Measurements from ENCODE around the gene HPS3.
"Not testable (repeated sequence)": the region's sequence is repeated elsewhere in the genome, so short reads cannot be mapped to it uniquely, and the experiment has no call there.

The HPS3 gene

DNA sequence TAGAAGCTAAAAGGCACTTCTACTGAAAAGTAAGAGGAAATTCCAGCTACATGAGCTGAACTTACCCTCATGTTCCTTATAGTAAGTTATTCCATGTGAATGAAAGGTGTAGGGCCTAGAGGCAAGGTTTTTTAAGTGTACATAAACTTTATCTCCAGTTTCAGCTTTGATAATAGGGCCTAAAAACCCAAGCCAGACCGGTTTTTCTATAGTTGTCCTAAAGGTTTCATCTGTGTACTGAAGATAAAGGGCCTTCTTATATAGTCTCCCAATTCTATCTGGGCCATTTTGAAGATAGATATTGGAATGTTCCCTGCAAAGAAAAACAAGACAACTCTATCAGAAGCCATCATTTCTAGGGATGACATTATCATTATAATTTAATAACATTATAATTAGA is 82.9 kb downstream of the HPS3 start:
- in situ Hi-C loops (cut with MboI; ENCODE audit: low pct_unique_long_range_greater_than_20kb, low sequenced_read_pairs, unreplicated experiment) = no loop called here

GRCh38 chr3:149214702-149215101 is 85.3 kb downstream of the HPS3 start:
- no peak for DNase-seq (ENCODE audit: low spot score)
- in situ Hi-C loops (cut with MboI; ENCODE audit: low pct_unique_long_range_greater_than_20kb, low sequenced_read_pairs, unreplicated experiment) = no loop called here
- TF ChIP-seq, protein P1, sequence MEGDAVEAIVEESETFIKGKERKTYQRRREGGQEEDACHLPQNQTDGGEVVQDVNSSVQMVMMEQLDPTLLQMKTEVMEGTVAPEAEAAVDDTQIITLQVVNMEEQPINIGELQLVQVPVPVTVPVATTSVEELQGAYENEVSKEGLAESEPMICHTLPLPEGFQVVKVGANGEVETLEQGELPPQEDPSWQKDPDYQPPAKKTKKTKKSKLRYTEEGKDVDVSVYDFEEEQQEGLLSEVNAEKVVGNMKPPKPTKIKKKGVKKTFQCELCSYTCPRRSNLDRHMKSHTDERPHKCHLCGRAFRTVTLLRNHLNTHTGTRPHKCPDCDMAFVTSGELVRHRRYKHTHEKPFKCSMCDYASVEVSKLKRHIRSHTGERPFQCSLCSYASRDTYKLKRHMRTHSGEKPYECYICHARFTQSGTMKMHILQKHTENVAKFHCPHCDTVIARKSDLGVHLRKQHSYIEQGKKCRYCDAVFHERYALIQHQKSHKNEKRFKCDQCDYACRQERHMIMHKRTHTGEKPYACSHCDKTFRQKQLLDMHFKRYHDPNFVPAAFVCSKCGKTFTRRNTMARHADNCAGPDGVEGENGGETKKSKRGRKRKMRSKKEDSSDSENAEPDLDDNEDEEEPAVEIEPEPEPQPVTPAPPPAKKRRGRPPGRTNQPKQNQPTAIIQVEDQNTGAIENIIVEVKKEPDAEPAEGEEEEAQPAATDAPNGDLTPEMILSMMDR (IDR thresholded peaks at IDR 0.05; ENCODE audit: extremely low read depth, insufficient read depth, missing control alignments) = no peak

More for the DNA sequence above, 82.9 kb downstream of the HPS3 start:
- no peak for DNase-seq (ENCODE audit: low spot score)
- TF ChIP-seq, protein P1 (IDR thresholded peaks at IDR 0.05; ENCODE audit: extremely low read depth, insufficient read depth, missing control alignments) = no peak

- in situ Hi-C loops (cut with MboI; ENCODE audit: low pct_unique_long_range_greater_than_20kb, low sequenced_read_pairs, unreplicated experiment) = no loop called here
- TF ChIP-seq, protein P1 (IDR thresholded peaks at IDR 0.05; ENCODE audit: extremely low read depth, insufficient read depth, missing control alignments) = no peak
- DNase-seq (ENCODE audit: low spot score) = no peak
These were observed 86.1 kb downstream of the HPS3 start for GRCh38 chr3:149215515-149215914.

- DNase-seq (ENCODE audit: low spot score) = no peak
- TF ChIP-seq, protein P1 (IDR thresholded peaks at IDR 0.05; ENCODE audit: extremely low read depth, insufficient read depth, missing control alignments) = no peak
- in situ Hi-C loops (cut with MboI; ENCODE audit: low pct_unique_long_range_greater_than_20kb, low sequenced_read_pairs, unreplicated experiment) = no loop called here
These were observed 86.9 kb downstream of the HPS3 start for GRCh38 chr3:149216193-149216869.

- in situ Hi-C loops (cut with MboI; ENCODE audit: low pct_unique_long_range_greater_than_20kb, low sequenced_read_pairs, unreplicated experiment) = no loop called here
- TF ChIP-seq, protein P1 (IDR thresholded peaks at IDR 0.05; ENCODE audit: extremely low read depth, insufficient read depth, missing control alignments) = no peak
These were observed 87.9 kb downstream of the HPS3 start for GRCh38 chr3:149217347-149217746.

DNA sequence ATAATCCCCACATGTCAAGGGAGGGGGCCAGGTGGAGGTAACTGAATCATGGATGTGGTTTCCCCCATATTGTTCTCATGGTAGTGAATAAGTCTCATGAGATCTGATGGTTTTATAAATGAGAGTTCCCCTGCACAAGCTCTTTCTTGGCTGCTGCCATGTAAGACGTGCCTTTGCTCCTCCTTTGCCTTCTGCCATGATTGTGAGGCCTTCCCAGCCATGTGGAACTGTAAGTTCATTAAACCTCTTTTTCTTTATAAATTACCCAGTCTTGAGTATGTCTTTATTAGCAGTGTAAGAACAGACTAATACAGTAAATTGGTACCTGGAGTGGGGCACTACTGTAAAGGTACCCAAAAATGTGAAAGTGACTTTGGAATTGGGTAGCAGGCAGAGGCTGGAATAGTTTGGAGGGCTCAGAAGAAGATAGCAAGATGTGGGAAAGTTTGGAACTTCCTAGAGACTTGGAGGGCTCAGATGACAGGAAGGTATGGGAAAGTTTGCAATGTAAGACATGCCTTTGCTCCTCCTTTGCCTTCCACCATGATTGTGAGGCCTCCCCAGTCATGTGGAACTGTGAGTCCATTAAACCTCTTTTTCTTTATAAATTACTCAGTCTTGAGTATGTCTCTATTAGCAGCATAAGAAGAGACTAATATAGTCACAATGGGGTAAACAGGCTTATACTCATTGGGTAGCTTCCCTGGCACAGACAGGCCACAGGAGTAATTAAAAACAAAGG is 90.1 kb downstream of the HPS3 start:
- in situ Hi-C loops (cut with MboI; ENCODE audit: low pct_unique_long_range_greater_than_20kb, low sequenced_read_pairs, unreplicated experiment) = not testable (repeated sequence)

More at GRCh38 chr3:149217347-149217746, 87.9 kb downstream of the HPS3 start:
- DNase-seq (ENCODE audit: low spot score) = no peak

More for the DNA sequence above, 90.1 kb downstream of the HPS3 start:
- not testable (repeated sequence) for DNase-seq (ENCODE audit: low spot score)

Measured in GM13977 (cell line).